WTC11 (cell line): Measurements from ENCODE around the gene PTPRT. TPM values are rescaled to one million over a fixed set of nuclear protein-coding genes. Genes with fewer than 3 reads are reported as not detected.

Experiments used
- ATAC-seq: fragments of 200-7000 bp; cut with Tn5 transposase; 2 replicates; pipeline ENCODE4 v1.10.0; 2021; ENCODE audit warnings: mild to moderate bottlenecking, moderate library complexity
- CTCF ChIA-PET: fragments of 300-600 bp; sonication (Branson Sonifier 250); formaldehyde crosslinking; loops from one replicate; lab custom pipeline; 2021; ENCODE audit warnings: antibody characterized with exemption; lab: Charles Lee
- POLR2A ChIA-PET: fragments of 350-600 bp; sonication (Branson Sonifier 250); formaldehyde crosslinking; loops from one replicate; lab custom pipeline; 2021; ENCODE audit warnings: antibody characterized with exemption; lab: Charles Lee
- DNase-seq: peaks from one replicate; pipeline ENCODE4 v3.0.0; 2021; ENCODE audit warnings: low spot score
- H3K27ac Mint-ChIP-seq: 2 replicates; pipeline ENCODE4 v1.8.0; 2021; ENCODE audit warnings: mixed read lengths
- H3K27me3 Mint-ChIP-seq: 2 replicates; pipeline ENCODE4 v1.8.0; 2021; ENCODE audit warnings: low read depth, mild to moderate bottlenecking, moderate library complexity, mixed read lengths
- H3K36me3 Mint-ChIP-seq: 2 replicates; pipeline ENCODE4 v1.8.0; 2021; ENCODE audit warnings: mixed read lengths
- H3K4me1 Mint-ChIP-seq: 2 replicates; pipeline ENCODE4 v1.8.0; 2022; ENCODE audit warnings: mixed read lengths
- H3K4me3 Mint-ChIP-seq: 2 replicates; pipeline ENCODE4 v1.8.0; 2021; ENCODE audit warnings: mild to moderate bottlenecking, moderate library complexity, mixed read lengths
- H3K9me3 Mint-ChIP-seq: 2 replicates; pipeline ENCODE4 v1.8.0; 2021; ENCODE audit warnings: mixed read lengths
- AR ChIP-seq: fragments of 250-450 bp; sonication (Bioruptor Pico); IDR thresholded peaks from 2 replicates; pipeline ENCODE4 v1.9.0; 2021; ENCODE audit warnings: mild to moderate bottlenecking
- CREM ChIP-seq: sonication (generic); formaldehyde crosslinking; IDR thresholded peaks from 2 replicates; pipeline ENCODE4 v1.8.1; 2022; ENCODE audit warnings: mild to moderate bottlenecking, missing genetic modification reagents, moderate library complexity
- ESRRA ChIP-seq: sonication (generic); formaldehyde crosslinking; IDR thresholded peaks from 2 replicates; pipeline ENCODE4 v1.8.1; 2022; ENCODE audit warnings: mild to moderate bottlenecking, missing genetic modification reagents, borderline replicate concordance
- ETV6 ChIP-seq: sonication (generic); formaldehyde crosslinking; IDR thresholded peaks from 2 replicates; pipeline ENCODE4 v1.8.1; 2022; ENCODE audit warnings: mild to moderate bottlenecking, missing genetic modification reagents
- FOXP1 ChIP-seq: sonication (generic); formaldehyde crosslinking; IDR thresholded peaks from 2 replicates; pipeline ENCODE4 v1.8.0; 2022; ENCODE audit warnings: missing genetic modification reagents, mild to moderate bottlenecking, moderate library complexity, borderline replicate concordance
- GRHL2 ChIP-seq: fragments of 250-450 bp; sonication (Bioruptor Pico); IDR thresholded peaks from 2 replicates; pipeline ENCODE4 v1.8.0; 2022; ENCODE audit warnings: mild to moderate bottlenecking, moderate library complexity; ENCODE audit not compliant: insufficient replicate concordance, severe bottlenecking
- MAX ChIP-seq: sonication (generic); formaldehyde crosslinking; IDR thresholded peaks from 2 replicates; pipeline ENCODE4 v1.8.0; 2022; ENCODE audit warnings: mild to moderate bottlenecking, missing genetic modification reagents
- NFATC4 ChIP-seq: fragments of 250-450 bp; sonication (Bioruptor Pico); IDR thresholded peaks from 2 replicates; pipeline ENCODE4 v1.9.0; 2021; ENCODE audit warnings: mild to moderate bottlenecking
- NFYB ChIP-seq: sonication (generic); formaldehyde crosslinking; conservative IDR thresholded peaks from 2 replicates; pipeline ENCODE4 v1.8.0; 2022; ENCODE audit warnings: low read depth, missing genetic modification reagents
- NR2C2 ChIP-seq: sonication (generic); formaldehyde crosslinking; IDR thresholded peaks from 2 replicates; pipeline ENCODE4 v1.8.0; 2022; ENCODE audit warnings: mild to moderate bottlenecking, missing genetic modification reagents
- SMAD3 ChIP-seq: sonication (generic); formaldehyde crosslinking; IDR thresholded peaks from 2 replicates; pipeline ENCODE4 v1.8.0; 2022; ENCODE audit warnings: missing genetic modification reagents, mild to moderate bottlenecking, borderline replicate concordance
- SMAD4 ChIP-seq: sonication (generic); formaldehyde crosslinking; IDR thresholded peaks from 2 replicates; pipeline ENCODE4 v1.8.0; 2022; ENCODE audit warnings: mild to moderate bottlenecking, missing genetic modification reagents
- SP1 ChIP-seq: sonication (generic); formaldehyde crosslinking; conservative IDR thresholded peaks from 2 replicates; pipeline ENCODE4 v1.8.1; 2022; ENCODE audit warnings: missing genetic modification reagents
- TCF7 ChIP-seq: sonication (generic); formaldehyde crosslinking; IDR thresholded peaks from 2 replicates; pipeline ENCODE4 v1.8.0; 2022; ENCODE audit warnings: mild to moderate bottlenecking, low read depth, missing genetic modification reagents, moderate library complexity
- TEAD1 ChIP-seq: sonication (generic); formaldehyde crosslinking; IDR thresholded peaks from 2 replicates; pipeline ENCODE4 v1.8.0; 2022; ENCODE audit warnings: mild to moderate bottlenecking, missing genetic modification reagents
- ZBTB43 ChIP-seq: sonication (generic); formaldehyde crosslinking; IDR thresholded peaks from 2 replicates; pipeline ENCODE4 v1.8.1; 2023; ENCODE audit warnings: mild to moderate bottlenecking, missing genetic modification reagents
- ZMAT4 ChIP-seq: fragments of 250-450 bp; sonication (Bioruptor Pico); IDR thresholded peaks from 2 replicates; pipeline ENCODE4 v1.9.0; 2021; ENCODE audit warnings: mild to moderate bottlenecking
- ZNF263 ChIP-seq: sonication (generic); formaldehyde crosslinking; IDR thresholded peaks from 2 replicates; pipeline ENCODE4 v1.8.1; 2022; ENCODE audit warnings: low read depth, mild to moderate bottlenecking, moderate library complexity, missing genetic modification reagents
- ZNF317 ChIP-seq: sonication (generic); formaldehyde crosslinking; IDR thresholded peaks from 2 replicates; pipeline ENCODE4 v1.8.1; 2023; ENCODE audit warnings: low read depth, mild to moderate bottlenecking, moderate library complexity, missing genetic modification reagents, borderline replicate concordance
- ZNF396 ChIP-seq: fragments of 250-450 bp; sonication (Bioruptor Pico); IDR thresholded peaks from 2 replicates; pipeline ENCODE4 v1.8.0; 2021; ENCODE audit warnings: mild to moderate bottlenecking, moderate library complexity, borderline replicate concordance
- ZNF423 ChIP-seq: fragments of 250-450 bp; sonication (Bioruptor Pico); IDR thresholded peaks from 2 replicates; pipeline ENCODE4 v2.1.2; 2022; ENCODE audit warnings: mild to moderate bottlenecking, moderate library complexity
- total RNA-seq: library from RNA; stranded (reverse); gene quantifications from 3 replicates; pipeline ENCODE4 v1.2.3, GENCODE V29; 2021
- TF ChIP-seq, protein P1 (sequence below): sonication (generic); formaldehyde crosslinking; IDR thresholded peaks from 2 replicates; pipeline ENCODE4 v1.8.0; 2023; ENCODE audit warnings: missing genetic modification reagents
- TF ChIP-seq, protein P2 (sequence below): sonication (generic); formaldehyde crosslinking; IDR thresholded peaks from 2 replicates; pipeline ENCODE4 v1.8.0; 2023; ENCODE audit warnings: mild to moderate bottlenecking, missing genetic modification reagents
- TF ChIP-seq, protein P3 (sequence below): sonication (generic); formaldehyde crosslinking; IDR thresholded peaks from 2 replicates; pipeline ENCODE4 v1.8.0; 2022; ENCODE audit warnings: mild to moderate bottlenecking, missing genetic modification reagents

Gene PTPRT
- total RNA-seq, 1 experiment from 2014 or later: 1.1 TPM

GRCh38 chr20:42701948-42702347, 487.8 kb downstream of the PTPRT start:
- DNase-seq (no peak), ATAC-seq (no peak)
- Mint-ChIP-seq H3K4me3 (no peak overlapping the region), H3K27me3 (no peaks in the 10 kb centered on the region), H3K4me1 (no peaks in the 10 kb centered on the region), H3K27ac (no peak overlapping the region), H3K9me3 (peaks cover 34% of the 10 kb centered on the region), H3K36me3 (0 out of 2 replicates have a peak, but pooled peaks cover 6% of the 10 kb centered on the region)
- TF ChIP-seq SP1 (no peak), AR (CRISPR knock-in tag) (no peak), ZNF263 (CRISPR knock-in tag) (no peak), SMAD4 (CRISPR knock-in tag) (no peak), MAX (CRISPR knock-in tag) (no peak), ZNF396 (CRISPR knock-in tag) (no peak), FOXP1 (no peak), TEAD1 (CRISPR knock-in tag) (no peak), NFYB (CRISPR knock-in tag) (no peak), ZBTB43 (CRISPR knock-in tag) (no peak), GRHL2 (CRISPR knock-in tag) (no peak), CREM (CRISPR knock-in tag) (no peak), TCF7 (CRISPR knock-in tag) (no peak), ZNF423 (CRISPR knock-in tag) (no peak), ETV6 (no peak), NR2C2 (CRISPR knock-in tag) (no peak)
- TF ChIP-seq, protein P1, sequence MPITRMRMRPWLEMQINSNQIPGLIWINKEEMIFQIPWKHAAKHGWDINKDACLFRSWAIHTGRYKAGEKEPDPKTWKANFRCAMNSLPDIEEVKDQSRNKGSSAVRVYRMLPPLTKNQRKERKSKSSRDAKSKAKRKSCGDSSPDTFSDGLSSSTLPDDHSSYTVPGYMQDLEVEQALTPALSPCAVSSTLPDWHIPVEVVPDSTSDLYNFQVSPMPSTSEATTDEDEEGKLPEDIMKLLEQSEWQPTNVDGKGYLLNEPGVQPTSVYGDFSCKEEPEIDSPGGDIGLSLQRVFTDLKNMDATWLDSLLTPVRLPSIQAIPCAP: no peak
- POLR2A ChIA-PET: no interaction called here
- CTCF ChIA-PET: no interaction called here

GRCh38 chr20:42700372-42700771, 489.3 kb downstream of the PTPRT start:
- no peaks in the 10 kb centered on the region for H3K27me3 Mint-ChIP-seq
- H3K27ac Mint-ChIP-seq: no peak overlapping the region
- no peaks in the 10 kb centered on the region for H3K4me1 Mint-ChIP-seq
- no peak for DNase-seq
- CTCF ChIA-PET: no interaction called here
- no peak overlapping the region for H3K4me3 Mint-ChIP-seq
- ATAC-seq: no peak
- peaks cover 29% of the 10 kb centered on the region for H3K9me3 Mint-ChIP-seq
- 0 out of 2 replicates have a peak, but pooled peaks cover 6% of the 10 kb centered on the region for H3K36me3 Mint-ChIP-seq
- POLR2A ChIA-PET: no interaction called here
- TF ChIP-seq NFATC4 (no peak), ESRRA (CRISPR knock-in tag) (no peak), SMAD3 (CRISPR knock-in tag) (no peak), ZNF317 (CRISPR knock-in tag) (no peak), AR (CRISPR knock-in tag) (no peak), ZMAT4 (CRISPR knock-in tag) (no peak)
- TF ChIP-seq, protein P2, sequence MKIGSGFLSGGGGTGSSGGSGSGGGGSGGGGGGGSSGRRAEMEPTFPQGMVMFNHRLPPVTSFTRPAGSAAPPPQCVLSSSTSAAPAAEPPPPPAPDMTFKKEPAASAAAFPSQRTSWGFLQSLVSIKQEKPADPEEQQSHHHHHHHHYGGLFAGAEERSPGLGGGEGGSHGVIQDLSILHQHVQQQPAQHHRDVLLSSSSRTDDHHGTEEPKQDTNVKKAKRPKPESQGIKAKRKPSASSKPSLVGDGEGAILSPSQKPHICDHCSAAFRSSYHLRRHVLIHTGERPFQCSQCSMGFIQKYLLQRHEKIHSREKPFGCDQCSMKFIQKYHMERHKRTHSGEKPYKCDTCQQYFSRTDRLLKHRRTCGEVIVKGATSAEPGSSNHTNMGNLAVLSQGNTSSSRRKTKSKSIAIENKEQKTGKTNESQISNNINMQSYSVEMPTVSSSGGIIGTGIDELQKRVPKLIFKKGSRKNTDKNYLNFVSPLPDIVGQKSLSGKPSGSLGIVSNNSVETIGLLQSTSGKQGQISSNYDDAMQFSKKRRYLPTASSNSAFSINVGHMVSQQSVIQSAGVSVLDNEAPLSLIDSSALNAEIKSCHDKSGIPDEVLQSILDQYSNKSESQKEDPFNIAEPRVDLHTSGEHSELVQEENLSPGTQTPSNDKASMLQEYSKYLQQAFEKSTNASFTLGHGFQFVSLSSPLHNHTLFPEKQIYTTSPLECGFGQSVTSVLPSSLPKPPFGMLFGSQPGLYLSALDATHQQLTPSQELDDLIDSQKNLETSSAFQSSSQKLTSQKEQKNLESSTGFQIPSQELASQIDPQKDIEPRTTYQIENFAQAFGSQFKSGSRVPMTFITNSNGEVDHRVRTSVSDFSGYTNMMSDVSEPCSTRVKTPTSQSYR (CRISPR knock-in tag): no peak
- TF ChIP-seq, protein P3, sequence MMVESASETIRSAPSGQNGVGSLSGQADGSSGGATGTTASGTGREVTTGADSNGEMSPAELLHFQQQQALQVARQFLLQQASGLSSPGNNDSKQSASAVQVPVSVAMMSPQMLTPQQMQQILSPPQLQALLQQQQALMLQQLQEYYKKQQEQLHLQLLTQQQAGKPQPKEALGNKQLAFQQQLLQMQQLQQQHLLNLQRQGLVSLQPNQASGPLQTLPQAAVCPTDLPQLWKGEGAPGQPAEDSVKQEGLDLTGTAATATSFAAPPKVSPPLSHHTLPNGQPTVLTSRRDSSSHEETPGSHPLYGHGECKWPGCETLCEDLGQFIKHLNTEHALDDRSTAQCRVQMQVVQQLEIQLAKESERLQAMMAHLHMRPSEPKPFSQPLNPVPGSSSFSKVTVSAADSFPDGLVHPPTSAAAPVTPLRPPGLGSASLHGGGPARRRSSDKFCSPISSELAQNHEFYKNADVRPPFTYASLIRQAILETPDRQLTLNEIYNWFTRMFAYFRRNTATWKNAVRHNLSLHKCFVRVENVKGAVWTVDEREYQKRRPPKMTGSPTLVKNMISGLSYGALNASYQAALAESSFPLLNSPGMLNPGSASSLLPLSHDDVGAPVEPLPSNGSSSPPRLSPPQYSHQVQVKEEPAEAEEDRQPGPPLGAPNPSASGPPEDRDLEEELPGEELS (CRISPR knock-in tag): no peak
